ENCODE results near the gene HPS4.
A peak's percentile ranks its signal among the peaks of the same experiment; 100 is the strongest.

HPS4 gene

GRCh38 chr22:26433805-26434204, 49.8 kb downstream of the HPS4 start:
- DNase-seq (ENCODE audit: low spot score): no peak
- TF ChIP-seq CTCF (IDR thresholded peaks at IDR 0.05; ENCODE audit: extremely low read depth, missing control alignments): no peak

- peak; percentile 47 for DNase-seq (ENCODE audit: low spot score)
- no peak for TF ChIP-seq CTCF (IDR thresholded peaks at IDR 0.05; ENCODE audit: extremely low read depth, missing control alignments)
These were observed 50.8 kb downstream of the HPS4 start for GRCh38 chr22:26432619-26433311.

GRCh38 chr22:26431261-26431995, 52.2 kb downstream of the HPS4 start:
- DNase-seq (ENCODE audit: low spot score): peak; percentile 69
- no peak for TF ChIP-seq CTCF (IDR thresholded peaks at IDR 0.05; ENCODE audit: extremely low read depth, missing control alignments)

- peak; percentile 49 for DNase-seq (ENCODE audit: low spot score)
- no peak for TF ChIP-seq CTCF (IDR thresholded peaks at IDR 0.05; ENCODE audit: extremely low read depth, missing control alignments)
These were observed 53.0 kb downstream of the HPS4 start for GRCh38 chr22:26430600-26430999.

GRCh38 chr22:26429458-26430286, 53.9 kb downstream of the HPS4 start:
- TF ChIP-seq CTCF (IDR thresholded peaks at IDR 0.05; ENCODE audit: extremely low read depth, missing control alignments): no peak
- peak; percentile 48 for DNase-seq (ENCODE audit: low spot score)

- TF ChIP-seq CTCF (IDR thresholded peaks at IDR 0.05; ENCODE audit: extremely low read depth, missing control alignments): no peak
- DNase-seq (ENCODE audit: low spot score): peak; percentile 93
These were observed 54.8 kb downstream of the HPS4 start, which contains the start of gene ASPHD2 for GRCh38 chr22:26428515-26429457. Gene ASPHD2 (plus strand): TSS chr22:26429260. CDS start chr22:26433616, 4,356 bp downstream.
